HL-60 (cell line): ENCODE measurements around the gene KCNK7.

ENCODE experiments used
- DNase-seq, 2 experiments: peaks; one replicate each; pipeline ENCODE4 v3.0.0-alpha.2; 2010 to 2020; ENCODE audit warnings: low read depth in 1 of 2, low spot score in 1 of 2
- H3K27ac ChIP-seq: fragments of 250-450 bp; sonication (Bioruptor Pico); replicated peaks from 2 replicates; pipeline ENCODE4 v1.5.1; 2020; ENCODE audit warnings: mild to moderate bottlenecking, moderate library complexity
- H3K27me3 ChIP-seq: fragments of 250-450 bp; sonication (Bioruptor Pico); 2 replicates; pipeline ENCODE4 v1.5.1; 2021; ENCODE audit warnings: mild to moderate bottlenecking, moderate library complexity; ENCODE audit not compliant: insufficient read depth, poor library complexity, severe bottlenecking
- H3K4me3 ChIP-seq: replicated peaks from 2 replicates; pipeline ENCODE4 v1.5.1; 2011; ENCODE audit warnings: mild to moderate bottlenecking, control low read depth, low read length; ENCODE audit not compliant: insufficient read depth
- CTCF ChIP-seq: IDR thresholded peaks from one replicate; pipeline ENCODE4 v1.5.1; 2011; ENCODE audit warnings: low read length, control low read depth, inconsistent platforms; ENCODE audit not compliant: insufficient read depth
- GABPA ChIP-seq: IDR thresholded peaks from 2 replicates; pipeline ENCODE4 v1.6.1; 2012; ENCODE audit warnings: low read depth
- POLR2AphosphoS5 ChIP-seq: IDR thresholded peaks from 2 replicates; pipeline ENCODE4 v1.6.1; 2012; ENCODE audit warnings: low read depth
- REST ChIP-seq: IDR thresholded peaks from 2 replicates; pipeline ENCODE4 v1.6.1; 2012; ENCODE audit warnings: low read depth; ENCODE audit not compliant: insufficient replicate concordance
- SPI1 ChIP-seq: IDR thresholded peaks from 2 replicates; pipeline ENCODE4 v1.6.1; 2012; ENCODE audit warnings: low read depth, mild to moderate bottlenecking, borderline replicate concordance

Gene KCNK7

GRCh38 chr11:65623852-65624616, 28.4 kb upstream of the KCNK7 start:
- Histone ChIP-seq H3K4me3 (no peak overlapping the region), H3K27me3 (no peaks in the 10 kb centered on the region), H3K27ac (no peak overlapping the region)
- no peak for DNase-seq
- TF ChIP-seq GABPA (no peak), SPI1 (no peak), POLR2AphosphoS5 (no peak), REST (no peak), CTCF (no peak)

GRCh38 chr11:65623177-65623576, 27.6 kb upstream of the KCNK7 start:
- Histone ChIP-seq H3K27ac (no peak overlapping the region), H3K4me3 (no peak overlapping the region), H3K27me3 (no peaks in the 10 kb centered on the region)
- DNase-seq, result no peak
- TF ChIP-seq SPI1 (no peak), REST (no peak), CTCF (no peak), GABPA (no peak), POLR2AphosphoS5 (no peak)

- H3K27ac ChIP-seq, result no peak overlapping the region
- no peak for DNase-seq
- TF ChIP-seq REST, result no peak
- no peak for TF ChIP-seq GABPA
- no peak for TF ChIP-seq POLR2AphosphoS5
- TF ChIP-seq CTCF, result no peak
- TF ChIP-seq SPI1, result no peak
- H3K27me3 ChIP-seq, result no peaks in the 10 kb centered on the region
- H3K4me3 ChIP-seq, result no peak overlapping the region
Measured at GRCh38 chr11:65622011-65622410, 26.4 kb upstream of the KCNK7 start.
